DMS79 (cell line): ENCODE data around the gene UBR2.
"Not testable (repeated sequence)": the region's sequence is repeated elsewhere in the genome, so short reads cannot be mapped to it uniquely, and the experiment has no call there.

ENCODE experiments used
- DNase-seq: peaks from one replicate; lab custom pipeline; 2025; lab: John Stamatoyannopoulos, UW

The UBR2 gene

DNA sequence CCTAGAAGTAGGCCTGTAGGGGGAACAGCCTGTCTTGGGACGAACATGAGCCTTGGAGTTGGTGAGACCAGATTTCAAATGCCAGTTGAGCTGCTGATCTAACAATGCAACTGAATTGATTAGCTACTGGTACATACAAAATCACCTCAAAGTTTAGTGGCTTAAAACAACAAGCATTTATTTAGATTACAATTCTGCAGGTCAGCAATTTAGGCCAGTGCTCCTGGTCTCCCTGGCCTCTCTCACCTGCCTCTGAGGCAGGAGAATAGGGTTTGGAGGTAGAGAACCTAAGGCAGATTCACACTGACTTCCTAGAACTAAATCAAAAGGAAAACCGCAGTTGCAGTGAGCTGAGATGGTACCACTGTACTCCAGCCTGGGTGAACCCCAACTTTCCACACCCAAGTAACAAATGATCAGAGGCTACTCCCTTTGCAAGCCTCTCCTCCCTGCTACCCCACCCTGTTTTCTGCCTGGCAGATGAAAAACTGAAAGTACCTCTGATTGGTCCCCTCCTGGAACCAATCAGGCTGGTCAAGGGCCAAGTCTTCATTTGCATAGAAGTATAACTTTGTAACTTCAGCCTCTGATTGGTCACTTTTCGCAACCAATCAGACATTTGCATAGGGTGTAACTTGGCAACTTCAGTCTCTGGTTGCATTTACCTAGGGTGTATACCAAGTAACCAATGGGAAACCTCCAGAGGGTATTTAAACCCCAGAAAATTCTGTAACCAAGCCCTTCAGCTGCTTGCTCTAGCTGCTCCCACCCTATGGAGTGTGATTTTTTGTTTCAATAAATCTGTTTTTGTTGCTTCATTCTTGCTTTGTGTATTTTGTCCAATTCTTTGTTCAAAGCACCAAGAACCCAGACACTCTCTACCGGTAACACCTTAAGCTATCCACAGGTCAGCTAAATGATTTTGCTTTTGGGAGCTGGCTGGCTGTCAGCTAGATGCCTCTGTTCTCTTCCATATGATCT, 8.1 kb upstream of the UBR2 start:
- no peak for DNase-seq

DNA sequence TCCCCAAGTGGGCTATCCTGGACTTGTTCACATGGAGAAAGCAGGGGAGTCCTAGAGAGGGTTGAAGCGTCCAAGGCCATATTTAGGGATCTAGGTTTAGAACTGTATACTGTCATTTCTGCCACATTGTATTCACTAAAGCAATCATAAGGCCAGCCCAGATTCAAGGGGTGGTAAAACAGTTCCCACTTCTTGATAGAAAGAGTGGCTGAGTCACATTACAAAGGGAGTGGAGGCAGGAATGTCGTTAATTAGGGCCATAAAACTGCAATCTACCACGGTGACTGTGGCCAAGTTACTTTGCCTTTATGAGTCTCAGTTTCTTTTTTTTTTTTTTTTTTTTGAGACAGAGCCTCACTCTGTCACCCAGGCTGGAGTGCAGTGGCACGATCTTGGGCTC, 7.4 kb upstream of the UBR2 start:
- no peak for DNase-seq

GRCh38 chr6:42559276-42559675, 4.6 kb upstream of the UBR2 start:
- not testable (repeated sequence) for DNase-seq

- DNase-seq = no peak
Observed at GRCh38 chr6:42561986-42562385, 1.8 kb upstream of the UBR2 start.

DNA sequence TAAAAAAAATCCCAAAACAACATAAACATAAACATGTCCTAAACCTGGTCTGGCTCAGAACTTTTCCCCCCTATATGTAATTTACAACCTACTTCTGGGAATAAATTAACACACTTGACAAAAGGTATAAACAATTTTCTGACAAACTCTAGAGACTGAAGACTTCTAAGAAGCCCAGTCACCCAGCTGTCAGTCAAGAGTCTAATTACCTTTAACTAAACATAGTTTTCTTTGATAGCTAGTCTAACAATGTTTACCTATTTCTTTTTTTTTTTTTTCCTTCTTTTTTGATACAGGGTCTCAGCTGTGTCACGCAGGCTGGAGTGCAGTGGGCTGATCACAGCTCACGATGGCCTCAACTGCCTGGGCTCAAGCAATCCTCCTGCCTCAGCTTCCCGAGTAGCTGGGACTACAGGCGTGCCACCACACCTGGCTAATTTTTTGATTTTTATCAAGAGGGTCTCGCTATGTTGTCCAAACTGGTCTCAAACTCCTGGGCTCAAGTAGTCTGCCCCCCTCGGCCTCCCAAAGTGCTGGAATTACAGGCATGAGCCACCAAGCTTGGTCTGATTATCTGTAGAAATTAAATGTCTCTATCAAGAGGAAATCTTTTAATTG, 932 bp upstream of the UBR2 start:
- no peak for DNase-seq

- no peak for DNase-seq
Observed at GRCh38 chr6:42564506-42564825, 637 bp downstream of the UBR2 start.

- no peak for DNase-seq
Observed at GRCh38 chr6:42565823-42566613, 2.2 kb downstream of the UBR2 start.

DNA sequence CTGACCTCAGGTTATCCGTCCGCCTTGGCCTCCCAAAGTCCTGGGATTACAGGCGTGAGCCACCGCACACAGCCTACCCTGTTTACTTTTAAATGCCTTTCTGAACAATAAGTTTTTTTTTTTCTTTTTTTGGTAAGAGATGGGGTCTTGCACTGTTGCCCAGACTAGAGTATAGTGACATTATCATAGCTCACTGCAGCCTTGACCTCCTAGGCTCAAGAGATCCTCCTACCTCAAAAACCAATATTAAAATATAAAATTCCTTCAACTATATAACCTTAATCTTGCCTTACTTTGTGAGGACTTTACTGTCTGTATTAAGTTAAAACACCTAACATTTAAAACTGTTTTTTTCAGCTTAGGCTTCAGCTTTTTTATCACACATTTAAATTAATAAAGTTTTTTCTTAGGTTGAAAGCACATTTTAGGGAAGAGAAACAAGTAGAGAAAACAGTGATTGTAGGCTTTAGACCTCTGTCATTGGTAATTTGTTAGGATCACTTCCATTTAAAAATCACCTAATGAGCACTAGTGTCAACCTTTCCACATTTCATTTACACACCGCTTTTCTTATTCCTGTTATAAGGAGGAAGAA, 2.9 kb downstream of the UBR2 start:
- no peak for DNase-seq

DNA sequence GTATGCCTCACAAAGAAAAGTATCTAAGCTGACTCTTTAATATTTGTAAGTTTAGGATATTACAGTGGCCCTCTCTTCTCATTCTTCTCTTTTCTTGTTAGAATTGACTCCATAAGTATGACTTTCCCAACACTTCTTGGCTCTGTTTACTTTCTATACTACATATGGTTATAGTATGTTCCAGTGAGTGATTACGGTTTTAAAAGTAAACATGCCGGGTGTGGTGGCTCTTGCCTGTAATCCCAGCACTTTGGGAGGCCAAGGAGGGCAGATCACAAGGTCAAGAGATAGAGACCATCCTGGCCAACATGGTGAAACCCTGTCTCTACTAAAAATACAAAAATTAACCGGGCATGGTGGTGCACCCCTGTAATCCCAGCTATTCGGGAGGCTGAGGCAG, 3.4 kb downstream of the UBR2 start:
- not testable (repeated sequence) for DNase-seq

- no peak for DNase-seq
Observed at GRCh38 chr6:42569102-42570028, 5.5 kb downstream of the UBR2 start.

DNA sequence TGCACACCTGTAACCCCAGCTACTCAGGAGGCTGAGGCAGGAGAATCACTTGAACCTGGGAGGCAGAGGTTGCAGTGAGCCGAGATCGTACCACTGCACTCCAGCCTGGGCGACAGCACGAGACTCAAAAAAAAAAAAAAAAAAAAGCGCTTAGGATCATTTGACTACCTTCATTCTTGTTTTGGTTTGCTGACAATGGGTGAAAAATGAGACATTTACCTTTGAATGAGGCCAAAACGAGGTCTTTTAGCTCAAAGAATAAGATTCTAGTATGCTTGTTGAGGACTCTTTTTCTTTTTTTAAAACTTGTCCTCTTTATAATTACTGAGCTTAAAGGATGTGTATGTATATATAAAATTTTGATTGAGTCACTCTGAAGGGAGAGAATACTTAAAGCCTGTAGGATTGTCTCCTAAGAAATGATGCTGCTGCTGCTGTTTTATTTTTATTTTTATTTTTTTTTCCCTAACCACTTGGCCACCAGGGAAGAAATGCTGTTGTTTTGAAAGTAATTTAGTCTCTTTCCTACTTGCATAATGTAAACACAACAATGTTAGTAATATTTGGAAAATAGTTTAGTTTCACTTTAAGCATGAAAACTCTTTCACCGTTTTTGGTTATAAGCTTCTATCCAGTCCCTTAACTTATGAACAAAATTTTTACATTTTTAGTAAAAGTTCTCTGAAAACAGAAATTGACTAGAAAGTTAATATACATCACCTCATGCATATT, 7.9 kb downstream of the UBR2 start:
- no peak for DNase-seq

GRCh38 chr6:42572523-42572922, 8.7 kb downstream of the UBR2 start:
- peak; percentile 15 for DNase-seq

- DNase-seq = not testable (repeated sequence)
Observed at GRCh38 chr6:42576538-42576937, 12.7 kb downstream of the UBR2 start.

GRCh38 chr6:42598300-42598699, 34.5 kb downstream of the UBR2 start:
- no peak for DNase-seq

DNA sequence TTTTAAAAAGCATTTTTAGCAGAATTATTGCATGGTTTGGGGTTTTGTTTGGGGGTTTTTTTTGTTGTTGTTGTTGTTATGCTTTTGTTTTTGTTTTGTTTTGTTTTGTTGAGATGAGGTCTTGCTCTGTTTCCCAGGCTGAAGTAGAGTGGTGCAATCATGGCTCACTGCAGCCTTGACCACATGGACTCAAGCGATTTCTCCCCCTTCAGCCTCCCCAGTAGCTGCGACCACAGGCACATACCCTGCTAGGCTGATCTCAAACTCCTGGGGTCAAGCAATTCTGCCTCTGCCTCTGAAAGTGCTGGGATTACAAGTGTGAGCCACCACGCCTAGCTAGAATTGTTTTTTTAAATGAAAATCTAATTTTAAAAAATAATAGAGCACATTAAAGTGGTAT, 35.7 kb downstream of the UBR2 start:
- no peak for DNase-seq

- DNase-seq = no peak
Observed at GRCh38 chr6:42604150-42604549, 40.3 kb downstream of the UBR2 start.

DNA sequence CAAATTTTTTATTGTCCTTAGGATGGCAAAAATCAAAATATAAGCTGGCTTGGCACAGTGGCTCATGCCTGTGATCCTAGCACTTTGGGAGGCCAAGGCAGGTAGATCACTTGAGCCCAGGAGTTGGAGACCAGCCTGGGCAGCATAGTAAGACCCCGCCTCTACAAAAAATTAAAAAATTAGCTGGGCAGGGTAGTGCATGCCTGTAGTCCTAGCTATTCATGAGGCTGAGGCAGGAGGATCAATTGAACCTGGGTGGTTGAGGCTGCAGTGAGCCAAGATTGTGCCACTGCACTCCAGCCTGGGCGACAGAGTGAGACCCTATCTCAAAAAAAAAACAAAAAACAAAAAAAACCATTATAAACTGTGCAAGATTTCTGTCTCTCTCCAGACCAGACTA, 40.9 kb downstream of the UBR2 start:
- not testable (repeated sequence) for DNase-seq

- no peak for DNase-seq
Observed at GRCh38 chr6:42610416-42610815, 46.6 kb downstream of the UBR2 start.

DNA sequence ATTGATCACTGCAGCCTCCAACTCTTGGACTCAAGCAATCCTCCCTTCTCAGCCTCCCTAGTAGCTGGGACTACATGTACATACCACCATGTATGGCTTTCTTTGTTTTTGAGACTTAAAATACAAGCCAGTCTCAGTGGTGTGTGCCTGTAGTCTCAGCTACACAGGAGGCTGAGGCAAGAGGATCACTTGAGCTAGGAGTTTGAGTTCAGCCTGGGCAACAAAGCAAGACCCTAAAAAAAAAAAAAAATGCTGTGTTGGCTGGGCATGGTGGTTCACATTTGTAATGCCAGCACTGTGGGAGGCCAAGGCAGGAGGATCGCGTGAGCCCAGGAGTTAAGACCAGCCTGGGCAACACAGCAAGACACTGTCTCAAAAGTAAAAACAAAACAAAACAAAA, 51.7 kb downstream of the UBR2 start:
- DNase-seq = no peak

DNA sequence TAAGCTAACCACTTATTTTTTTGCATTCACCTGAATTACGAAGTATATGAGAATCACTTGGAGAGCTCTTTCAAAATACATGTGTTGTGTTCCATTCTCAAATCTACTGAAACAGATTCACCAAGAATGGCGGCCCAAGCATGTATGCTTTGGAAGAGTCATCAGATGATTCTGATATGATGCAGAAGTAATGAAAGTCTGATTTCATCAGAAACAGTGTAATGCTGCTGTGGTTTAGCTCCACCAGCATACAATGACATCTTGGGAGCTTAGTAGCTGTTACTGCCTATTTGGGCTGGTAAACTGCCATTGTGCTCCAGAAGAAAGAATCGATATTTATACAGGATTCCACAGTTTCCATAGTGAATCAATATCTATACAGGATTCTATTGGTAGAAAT, 52.9 kb downstream of the UBR2 start:
- no peak for DNase-seq

GRCh38 chr6:42618105-42618504, 54.3 kb downstream of the UBR2 start:
- no peak for DNase-seq
